GM19463 (cell line): ENCODE measurements around the gene ETV4.

ENCODE experiments used
- ATAC-seq: cut with Tn5 transposase; IDR thresholded peaks from one replicate; pipeline ENCODE4 v1.9.1; 2021; ENCODE audit warnings: mild to moderate bottlenecking, moderate library complexity; ENCODE audit not compliant: unreplicated experiment

ETV4 gene

DNA sequence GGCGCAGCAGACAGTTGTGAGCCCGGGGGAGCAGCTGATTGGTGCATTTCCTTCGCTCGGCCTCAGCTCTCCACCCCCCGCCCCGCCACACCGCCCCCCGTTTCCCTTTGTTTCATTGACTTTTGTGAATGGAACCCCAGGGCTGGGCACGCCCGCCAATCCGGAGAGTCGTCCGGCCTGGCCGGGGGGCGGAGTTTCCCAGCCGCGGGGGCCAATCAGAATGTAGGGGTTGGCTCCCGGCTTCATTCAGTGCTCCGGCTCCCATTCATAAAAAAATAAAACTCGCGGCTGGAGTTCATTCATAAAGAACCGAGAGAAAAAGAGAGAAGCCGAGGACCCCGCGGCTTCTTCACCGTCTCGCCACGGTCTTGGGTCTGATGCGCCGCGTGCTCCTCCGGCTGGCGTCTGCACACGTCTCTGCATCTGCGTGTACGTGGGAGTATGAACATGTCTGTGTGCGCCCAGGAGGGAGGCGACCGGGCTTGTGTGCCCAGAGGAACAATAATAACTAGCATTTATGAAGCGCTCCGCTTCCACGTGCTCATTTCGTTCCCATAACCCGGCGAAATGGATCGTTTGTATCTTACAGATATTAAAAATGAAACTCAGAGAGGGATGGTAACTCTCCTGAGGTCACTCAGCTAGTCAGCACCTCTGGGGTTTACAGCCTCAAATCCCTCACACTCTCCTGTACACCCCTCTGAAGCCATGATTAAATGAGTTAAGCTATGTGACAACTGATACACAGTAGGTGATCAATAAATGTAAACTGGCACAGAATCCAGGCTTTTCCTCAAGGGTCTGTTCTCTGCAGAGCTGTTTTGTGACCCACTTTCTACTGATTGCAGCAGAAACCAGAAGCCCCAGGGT lies at the start of gene ETV4:
ETV4 (minus strand) TSS at position 22 of the 870 bp plus-strand sequence. CDS start 723 bp downstream, outside the sequence.
- ATAC-seq = peak; percentile 83

DNA sequence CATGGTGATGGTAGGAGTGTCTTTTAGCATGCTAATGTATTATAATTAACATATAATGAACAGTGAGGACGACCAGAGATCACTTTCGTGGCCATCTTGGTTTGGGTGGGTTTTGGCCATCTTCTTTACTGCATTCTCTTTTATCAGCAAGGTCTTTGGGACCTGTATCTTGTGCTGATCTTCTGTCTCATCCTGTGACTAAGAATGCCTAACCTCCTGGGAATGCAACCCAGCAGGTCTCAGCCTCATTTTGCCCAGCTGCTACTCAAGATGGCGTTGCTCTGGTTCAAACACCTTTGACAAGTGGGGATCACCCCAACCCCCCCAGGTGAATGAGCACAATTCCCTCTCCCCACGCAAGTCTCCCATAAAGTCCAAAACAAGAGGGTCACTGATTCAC lies 49.3 kb upstream of the ETV4 start:
- ATAC-seq = no peak

DNA sequence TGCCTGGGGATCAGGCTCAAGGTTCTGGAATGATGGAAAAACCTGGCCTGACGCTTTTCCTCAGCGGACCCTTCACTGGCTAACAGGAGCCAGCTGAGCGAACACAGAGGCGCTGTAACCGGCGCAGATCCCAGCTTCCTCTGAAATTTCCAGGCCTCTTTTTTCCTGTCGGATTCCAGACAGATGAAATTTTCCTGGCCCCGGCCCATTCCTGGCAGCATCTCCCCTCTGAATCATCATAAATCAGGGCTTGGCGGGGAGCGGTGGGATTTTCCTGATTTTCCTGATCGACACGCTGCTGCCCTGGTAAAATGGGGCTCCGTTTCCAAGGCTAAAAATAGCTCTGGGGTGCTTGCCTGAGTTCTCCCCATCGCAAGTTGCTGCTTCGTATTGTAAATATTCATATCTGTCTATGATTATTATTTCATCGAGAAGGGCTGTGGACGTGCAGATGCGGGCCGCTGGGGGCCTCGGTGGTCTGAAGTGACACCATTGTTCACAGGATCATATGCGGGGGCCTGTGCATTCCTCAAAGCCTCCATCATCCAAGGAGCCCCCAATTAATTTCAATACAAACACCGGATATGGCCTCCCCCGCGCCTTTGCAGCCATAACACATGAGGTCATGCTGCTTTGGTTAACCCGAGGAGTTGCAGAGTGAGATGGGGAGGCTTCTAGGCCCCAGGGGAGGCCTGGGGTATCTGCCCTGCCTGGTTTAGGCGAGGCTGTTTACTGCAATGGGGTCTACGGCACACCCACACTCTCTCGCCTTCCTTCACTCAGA lies 45.8 kb upstream of the ETV4 start:
- no peak for ATAC-seq

DNA sequence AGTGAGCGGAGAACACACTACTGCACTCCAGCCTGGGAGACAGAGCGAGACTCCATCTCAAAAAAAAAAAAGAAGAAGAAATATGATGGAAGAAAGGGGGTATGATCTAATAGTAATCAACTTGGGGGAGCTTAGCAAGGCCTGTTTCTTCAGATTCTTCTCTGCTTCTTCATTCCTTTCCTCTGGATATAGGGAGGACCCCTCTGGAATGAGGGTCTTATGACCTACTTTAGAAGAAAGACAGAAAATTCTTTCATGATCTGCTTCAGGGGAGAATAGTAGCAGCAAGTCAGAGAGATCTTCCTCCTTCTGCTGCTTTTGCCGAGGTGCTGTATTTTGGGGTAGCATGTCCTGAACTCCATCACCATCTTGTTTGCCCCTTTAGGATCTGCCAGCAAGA lies 44.9 kb upstream of the ETV4 start:
- ATAC-seq = no peak

DNA sequence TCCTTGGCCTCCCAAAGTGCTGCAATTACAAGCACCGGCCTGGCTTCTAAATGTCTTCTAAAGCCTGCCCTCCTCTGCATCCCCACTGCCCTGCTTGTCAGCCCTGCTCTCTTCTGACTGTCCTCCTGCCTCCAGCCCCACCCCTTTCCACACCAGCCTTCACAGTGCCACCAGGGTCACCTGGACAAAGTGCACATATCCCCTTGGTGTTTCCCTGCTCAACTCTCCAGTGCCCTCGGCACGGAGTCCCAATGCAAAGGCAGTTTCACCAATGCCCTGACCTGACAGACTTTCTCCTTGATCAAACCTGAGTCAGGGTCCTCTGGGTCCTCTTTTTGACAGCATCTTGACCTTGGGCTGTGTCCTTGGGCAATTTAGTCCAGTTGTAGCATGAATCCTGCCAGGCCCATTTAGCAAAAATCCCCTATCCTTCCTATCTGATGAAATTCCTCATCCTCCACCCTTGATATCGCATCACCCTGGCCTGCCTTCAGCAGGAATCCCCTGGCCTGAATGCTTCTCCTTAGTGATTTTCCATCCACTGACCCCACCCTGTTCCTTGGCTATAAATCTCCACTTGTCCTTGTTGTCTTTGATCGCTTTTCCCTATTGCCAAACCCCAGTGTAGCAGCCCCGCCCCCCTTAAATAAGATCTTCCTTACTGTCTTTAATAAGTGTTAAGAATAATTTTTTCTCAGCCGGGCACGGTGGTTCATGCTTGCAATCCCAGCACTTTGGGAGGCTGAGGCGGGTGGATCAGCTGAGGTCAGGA lies 42.7 kb upstream of the ETV4 start:
- no peak for ATAC-seq

DNA sequence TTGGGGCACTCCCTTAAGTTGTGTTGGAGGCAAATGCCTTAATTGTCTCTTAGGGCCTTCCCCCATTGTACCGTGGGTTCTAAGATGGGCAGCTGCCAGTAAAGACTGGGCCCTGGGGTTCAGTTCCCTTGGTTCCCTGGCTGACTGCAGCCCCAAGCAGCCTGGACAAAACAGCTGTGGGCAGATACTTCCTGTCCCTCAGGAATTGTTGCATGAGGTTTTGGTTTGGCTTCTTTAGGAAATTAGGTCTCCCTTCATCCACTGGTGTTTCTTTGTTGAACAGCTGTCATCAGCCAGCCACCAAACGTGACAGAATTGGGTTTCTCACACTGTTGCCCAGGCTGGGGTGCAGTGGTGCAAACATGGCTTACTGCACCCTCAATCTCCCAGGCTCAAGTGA lies 42.0 kb upstream of the ETV4 start:
- no peak for ATAC-seq

DNA sequence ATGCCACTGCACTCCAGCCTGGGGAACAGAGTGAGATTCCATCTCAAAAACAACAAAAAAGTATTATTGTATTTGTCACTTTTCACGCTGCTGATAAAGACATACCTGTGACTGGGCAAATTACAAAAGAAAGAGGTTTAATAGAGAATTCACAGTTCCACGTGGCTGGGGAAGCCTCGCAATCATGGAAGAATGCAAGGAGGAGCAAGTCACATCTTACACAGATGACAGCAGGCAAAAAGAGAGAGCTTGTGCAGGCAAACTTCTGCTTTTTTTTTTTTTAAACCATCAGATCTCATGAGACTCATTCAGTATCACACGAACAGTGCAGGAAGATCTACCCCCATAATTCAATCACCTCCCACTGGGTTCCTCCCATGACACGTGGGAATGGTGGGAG lies 41.5 kb upstream of the ETV4 start:
- ATAC-seq = no peak

DNA sequence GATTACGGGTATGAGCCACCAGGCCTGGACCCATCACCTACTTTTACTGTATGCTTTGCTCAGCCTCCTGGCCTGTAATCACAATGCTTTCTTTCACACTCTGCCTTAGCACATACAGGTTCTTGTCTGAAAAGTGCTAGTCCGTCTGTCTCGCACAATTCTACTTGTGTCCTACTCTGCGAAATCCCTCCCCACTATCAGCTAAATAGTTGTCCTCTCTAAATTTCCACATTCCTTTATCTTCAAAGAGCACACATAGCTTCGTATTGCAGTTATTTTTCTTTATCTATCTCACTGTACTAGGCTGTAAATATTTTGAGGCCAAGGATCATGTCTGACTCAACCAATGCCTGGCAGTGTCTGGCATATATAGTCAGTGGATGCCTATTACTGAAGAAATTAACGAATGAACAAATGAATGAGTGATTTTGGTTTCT lies 38.5 kb upstream of the ETV4 start:
- no peak for ATAC-seq

DNA sequence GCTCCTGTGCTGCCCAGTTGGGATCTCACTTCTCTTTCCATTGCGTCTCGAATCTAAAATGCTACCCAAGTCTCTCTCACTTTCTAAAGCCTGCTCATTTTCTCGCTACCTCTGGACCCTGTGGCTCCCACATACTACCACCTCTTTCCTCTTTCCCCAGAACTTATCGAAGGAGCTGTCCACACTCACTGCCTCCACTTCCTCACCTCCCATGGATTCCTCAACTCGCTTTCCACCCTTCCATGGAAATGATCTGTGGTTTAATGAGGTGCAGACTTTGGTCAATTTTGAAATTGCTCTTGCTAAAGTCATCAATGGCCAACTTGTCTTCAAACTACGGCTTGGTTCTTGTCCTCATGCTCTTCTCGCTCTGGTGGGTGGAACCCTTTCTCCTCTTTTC lies 37.2 kb upstream of the ETV4 start:
- no peak for ATAC-seq

DNA sequence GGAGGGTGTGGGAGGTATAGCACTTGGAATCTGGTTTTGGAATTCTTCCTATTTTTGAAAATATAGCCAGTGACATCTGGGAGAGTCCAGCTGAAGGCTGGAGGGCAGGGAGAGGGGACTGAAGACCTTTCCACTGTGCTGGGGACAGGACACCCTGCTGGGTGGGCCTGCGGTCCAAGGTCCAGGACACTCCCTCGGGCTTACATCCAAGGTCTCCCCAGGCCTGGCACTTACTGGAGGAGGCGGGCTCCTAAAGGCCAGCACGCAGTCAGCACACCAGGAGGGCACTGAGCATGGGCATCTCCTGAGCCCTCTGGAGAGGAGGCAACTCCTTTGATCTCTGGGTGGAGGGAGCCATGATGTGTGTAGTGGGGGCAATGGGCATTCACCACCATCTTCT lies 35.5 kb upstream of the ETV4 start:
- no peak for ATAC-seq

DNA sequence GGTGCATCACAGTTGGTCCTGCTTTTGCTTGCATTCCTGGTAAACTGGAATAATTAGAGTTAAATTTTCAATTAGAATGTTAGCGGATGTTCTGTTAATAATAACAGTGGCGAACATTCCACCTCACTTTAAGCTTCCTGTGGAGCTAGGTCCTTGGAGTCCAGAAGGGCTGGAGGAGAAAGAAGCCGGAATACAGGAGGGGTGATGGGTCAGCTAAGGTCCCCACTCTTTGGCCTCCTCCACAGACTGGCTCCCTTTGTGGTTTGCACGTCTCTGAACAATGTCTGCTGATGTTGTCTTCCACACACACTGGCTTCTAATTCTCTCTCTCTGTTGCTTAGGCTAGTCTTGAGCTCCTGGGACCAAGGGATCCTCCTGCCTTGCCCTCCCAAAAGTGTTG lies 35.0 kb upstream of the ETV4 start:
- ATAC-seq = no peak

DNA sequence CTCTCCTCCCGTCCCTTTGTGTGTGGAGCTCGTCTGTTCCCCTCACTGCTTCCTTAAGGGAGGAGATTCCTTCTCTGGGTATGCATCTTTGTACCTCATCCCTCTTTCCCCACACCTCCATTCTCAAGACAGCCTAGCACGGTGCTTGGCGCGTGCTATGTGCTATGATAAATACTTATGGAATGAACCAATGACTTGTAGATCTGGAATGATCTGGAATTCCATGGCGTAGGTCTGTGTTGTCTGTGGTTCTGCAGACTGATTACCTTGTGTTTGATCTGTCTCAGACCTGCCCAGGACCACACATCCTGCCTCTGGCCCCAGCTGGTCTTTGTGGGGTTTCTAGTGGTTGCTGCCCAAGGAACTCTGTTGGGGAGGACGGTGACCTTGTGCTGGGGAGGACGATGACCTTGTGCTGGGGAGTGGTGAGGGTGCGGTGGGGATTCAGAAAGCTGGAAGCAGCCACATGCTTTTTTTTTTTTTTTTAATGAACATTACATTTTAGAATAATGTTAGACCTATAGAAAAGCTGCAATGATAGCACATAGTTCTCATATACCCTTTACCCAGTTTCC lies 33.5 kb upstream of the ETV4 start:
- no peak for ATAC-seq

DNA sequence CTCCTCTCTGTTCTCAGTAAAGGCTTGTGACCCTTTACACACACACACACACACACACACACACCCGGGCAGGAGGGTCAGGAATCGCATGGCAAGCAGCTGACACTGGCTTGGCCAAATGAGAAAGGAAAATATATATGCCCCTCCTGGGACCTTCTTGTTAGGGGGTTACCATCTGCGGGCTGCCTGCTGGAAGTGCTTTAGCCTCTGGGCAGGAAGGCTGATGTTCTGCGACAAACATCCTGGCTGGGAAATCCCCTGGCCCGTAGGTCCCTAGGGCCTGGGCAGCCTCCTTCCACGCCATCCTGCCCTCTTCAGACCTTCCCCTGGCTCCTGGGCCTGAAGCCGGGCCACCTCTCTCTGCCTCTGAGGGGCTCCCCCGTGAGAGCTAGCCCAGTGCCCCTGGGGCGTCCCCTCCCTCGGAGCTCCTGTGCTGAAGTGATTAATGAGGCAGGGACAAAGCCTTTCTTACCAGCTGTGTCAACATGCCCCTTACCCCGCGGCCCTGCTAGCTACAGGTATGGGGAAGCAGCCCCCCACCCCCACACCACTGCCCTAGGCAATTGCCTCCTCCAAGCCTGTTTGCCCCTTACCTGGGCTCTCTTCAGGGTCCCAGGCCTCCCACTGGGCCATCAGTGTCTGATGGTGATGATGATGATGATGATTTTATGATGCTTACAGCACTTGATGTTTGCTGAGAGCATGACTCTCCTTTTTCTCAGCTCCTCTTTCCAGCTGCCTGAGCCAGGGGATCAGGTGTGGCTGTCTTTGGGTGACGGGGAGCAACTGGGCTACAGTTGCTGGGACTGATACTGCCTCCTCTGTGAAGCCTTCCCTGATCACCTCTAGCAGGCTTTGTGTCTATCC lies 32.8 kb upstream of the ETV4 start:
- peak; percentile 81 for ATAC-seq

DNA sequence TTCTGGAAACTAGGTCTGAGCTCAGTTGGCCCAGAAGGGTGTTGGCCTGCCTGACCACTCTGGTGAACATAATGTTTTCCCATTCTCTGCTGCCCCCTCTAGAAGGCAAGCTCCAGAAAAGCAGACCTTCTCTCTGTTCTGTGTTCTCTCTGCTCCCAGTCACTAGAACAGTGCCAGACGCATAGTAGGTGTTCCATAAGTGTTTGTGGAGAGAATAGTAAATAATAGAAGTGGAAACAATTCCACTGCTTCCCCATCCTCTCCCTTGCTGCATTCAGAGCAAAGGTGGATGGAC lies 32.2 kb upstream of the ETV4 start:
- ATAC-seq = no peak

DNA sequence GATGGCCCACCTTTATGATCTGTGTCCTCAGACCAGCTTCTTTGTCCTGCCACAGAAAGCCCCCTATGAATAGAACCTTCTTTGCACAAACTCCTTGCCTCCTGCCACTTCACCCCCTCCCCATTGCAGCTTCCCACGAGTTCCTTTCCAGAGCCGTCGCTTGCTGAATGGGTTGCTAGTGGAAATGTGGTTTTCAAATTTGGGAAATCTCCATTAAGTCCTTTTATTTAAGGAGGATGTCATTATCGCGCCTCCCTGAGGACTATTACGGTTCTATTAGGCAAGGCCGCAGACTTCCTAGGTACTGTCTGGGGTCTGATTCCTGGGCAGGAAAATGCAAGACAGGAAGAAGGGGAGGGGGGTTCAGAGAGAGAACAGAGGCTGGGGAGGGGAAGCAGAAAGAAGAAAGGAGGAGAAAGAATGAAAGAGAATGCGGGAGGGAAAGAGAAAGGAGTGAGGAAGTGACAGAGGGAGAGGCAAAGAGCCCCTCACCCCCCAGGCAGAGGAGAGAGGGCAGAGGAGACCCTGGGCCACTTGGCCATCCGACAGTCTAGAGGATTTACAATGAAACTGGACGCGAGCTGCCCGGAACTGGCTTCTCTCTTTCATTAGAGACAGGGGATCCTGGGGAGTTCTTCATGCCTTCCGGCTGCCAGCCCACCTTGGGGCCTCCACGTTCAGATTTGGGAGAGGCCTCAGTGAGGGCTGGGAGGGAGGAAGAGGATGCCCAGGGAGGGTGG lies 31.7 kb upstream of the ETV4 start:
- no peak for ATAC-seq

DNA sequence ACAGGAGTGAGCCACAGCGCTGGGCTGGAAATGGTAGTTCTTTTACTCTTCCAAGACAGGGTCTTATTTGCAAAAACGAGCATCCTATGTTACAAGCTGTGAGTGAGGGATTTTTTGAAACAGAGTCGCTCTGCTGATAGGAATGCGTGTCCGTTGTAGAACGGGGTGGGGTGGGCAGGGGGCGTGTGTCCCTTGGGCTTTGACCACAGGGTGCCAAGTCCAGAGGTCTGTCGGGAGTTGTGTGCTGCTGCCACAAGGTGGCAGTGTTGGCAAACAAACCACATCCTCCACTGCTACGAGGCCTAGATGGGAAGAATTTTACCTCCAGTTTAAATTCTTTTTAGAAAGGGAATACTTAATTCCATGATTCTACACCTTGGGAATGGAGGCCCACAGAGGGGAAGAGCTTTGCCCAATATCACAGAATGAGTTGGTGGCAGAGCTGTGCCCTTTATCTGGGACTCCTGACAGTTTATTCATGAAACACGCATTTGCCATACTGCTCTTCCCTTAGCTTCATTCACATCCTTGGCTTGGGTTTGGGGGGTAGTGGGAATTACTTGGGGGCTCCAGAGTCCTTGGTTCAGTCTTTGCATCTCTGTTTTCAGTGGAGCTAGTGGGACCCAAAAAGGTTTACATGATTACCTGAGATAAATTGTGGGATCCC lies 30.6 kb upstream of the ETV4 start:
- ATAC-seq = no peak

DNA sequence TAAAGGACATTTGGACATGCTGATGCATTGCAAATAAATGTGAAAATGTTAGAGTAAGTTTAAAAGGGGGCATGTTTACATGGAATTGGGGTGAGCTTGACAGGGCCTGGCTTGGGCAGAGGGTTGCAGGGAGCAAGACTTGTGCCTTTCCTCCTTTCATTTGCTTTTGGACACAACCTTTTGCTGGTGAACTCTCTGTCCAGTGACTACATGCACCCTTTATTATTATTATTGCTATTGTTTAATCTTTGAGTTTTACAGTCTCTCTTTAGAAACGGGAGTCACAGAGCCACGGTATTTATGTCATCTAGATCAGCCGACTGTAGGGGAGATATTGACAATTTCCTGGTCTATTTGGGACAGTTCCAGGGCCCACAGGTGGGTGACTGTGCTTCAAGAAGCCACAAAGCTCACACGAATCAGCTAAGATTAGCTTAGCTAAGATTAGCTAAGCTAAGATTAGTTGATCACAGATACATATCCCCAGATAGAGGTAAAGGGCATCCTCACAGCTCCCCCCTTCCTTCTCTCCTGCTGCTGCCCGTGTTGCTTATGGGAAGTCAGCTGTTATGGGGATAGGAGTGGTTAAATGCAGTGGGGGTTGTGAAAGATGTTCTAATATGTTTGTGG lies 28.9 kb upstream of the ETV4 start:
- ATAC-seq = no peak

DNA sequence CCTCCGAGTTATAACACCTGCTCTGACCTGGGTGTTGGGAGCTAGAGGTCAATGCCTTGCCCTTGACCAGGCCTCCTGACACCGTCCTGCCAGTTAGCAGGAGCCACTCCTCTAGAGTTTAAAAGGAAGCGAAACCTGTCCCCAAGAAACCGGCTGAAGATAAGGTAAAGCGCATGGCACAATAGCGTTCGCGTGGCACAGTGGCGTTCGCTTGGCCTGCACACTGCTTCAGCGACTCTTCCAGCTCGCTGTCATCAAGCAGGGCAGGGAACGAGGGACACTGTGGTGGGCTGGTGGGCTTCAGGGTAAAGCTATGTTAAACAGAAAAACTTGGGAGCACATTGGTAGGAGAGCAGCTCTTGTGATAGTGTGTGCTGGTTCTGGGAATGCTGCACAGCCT lies 28.2 kb upstream of the ETV4 start:
- ATAC-seq = no peak
